IMR-90 (cell line): ENCODE results near the gene AGBL3. TPM values are rescaled to one million over a fixed set of nuclear protein-coding genes. Genes with fewer than 3 reads are reported as not detected.

Experiments used
- ATAC-seq: fragments of 200-7000 bp; cut with Tn5 transposase; 2 replicates; pipeline ENCODE4 v1.9.1; 2020; ENCODE audit warnings: low read depth, mild to moderate bottlenecking, moderate library complexity
- BruUV-seq: library from RNA; stranded (reverse); fragments of 400-500 nt; replicated peaks from 2 replicates; lab custom pipeline; 2021; lab: Mats Ljungman, UMichigan
- CTCF ChIA-PET: fragments of 300-600 bp; formaldehyde crosslinking; extraction: SDS; loops from one replicate; lab custom pipeline; 2021; ENCODE audit warnings: antibody characterized with exemption; lab: Yijun Ruan, JAX
- POLR2A ChIA-PET: fragments of 300-600 bp; sonication (Branson Sonifier 250); formaldehyde crosslinking; loops from one replicate; lab custom pipeline; 2022; ENCODE audit warnings: antibody characterized with exemption; ENCODE audit not compliant: unreplicated experiment; lab: Charles Lee
- DNase-seq: peaks from one replicate; pipeline ENCODE4 v3.0.0; 2013
- H2AFZ ChIP-seq: replicated peaks from 2 replicates; pipeline ENCODE3; 2013; ENCODE audit warnings: low read length, mild to moderate bottlenecking; ENCODE audit not compliant: poor library complexity
- H2AK5ac ChIP-seq: 2 replicates; pipeline ENCODE4 v1.6.1; 2013; ENCODE audit warnings: low read depth, low read length, inconsistent platforms
- H2AK9ac ChIP-seq: replicated peaks from 2 replicates; pipeline ENCODE3; 2013; ENCODE audit warnings: mild to moderate bottlenecking, low read depth, low read length, moderate library complexity; ENCODE audit not compliant: poor library complexity
- H2BK120ac ChIP-seq: 2 replicates; pipeline ENCODE4 v1.6.1; 2013; ENCODE audit warnings: low read depth, low read length, inconsistent platforms
- H2BK15ac ChIP-seq: 3 replicates; pipeline ENCODE4 v1.6.1; 2013; ENCODE audit warnings: low read depth, low read length, inconsistent platforms
- H2BK20ac ChIP-seq: 2 replicates; pipeline ENCODE4 v1.6.1; 2013; ENCODE audit warnings: low read depth, mild to moderate bottlenecking, inconsistent platforms, low read length, moderate library complexity
- H2BK5ac ChIP-seq: 2 replicates; pipeline ENCODE4 v1.6.1; 2013; ENCODE audit warnings: mild to moderate bottlenecking, low read depth, low read length, inconsistent platforms; ENCODE audit not compliant: poor library complexity, severe bottlenecking
- H3K14ac ChIP-seq: replicated peaks from 2 replicates; pipeline ENCODE4 v1.6.1; 2013; ENCODE audit warnings: low read depth, low read length, inconsistent platforms
- H3K18ac ChIP-seq: 2 replicates; pipeline ENCODE4 v1.6.1; 2013; ENCODE audit warnings: low read depth, low read length, control low read depth
- H3K23ac ChIP-seq: 2 replicates; pipeline ENCODE4 v1.6.1; 2013; ENCODE audit warnings: low read depth, low read length, inconsistent platforms
- H3K27ac ChIP-seq: 2 replicates; pipeline ENCODE4 v1.5.1; 2013; ENCODE audit warnings: mild to moderate bottlenecking, control low read depth, low read length; ENCODE audit not compliant: insufficient read depth
- H3K27me3 ChIP-seq: 2 replicates; pipeline ENCODE4 v1.6.1; 2013; ENCODE audit warnings: low read length; ENCODE audit not compliant: control insufficient read depth, insufficient read depth
- H3K36me3 ChIP-seq: 2 replicates; pipeline ENCODE4 v1.6.1; 2013; ENCODE audit warnings: low read length, mixed read lengths; ENCODE audit not compliant: control insufficient read depth, insufficient read depth
- H3K4ac ChIP-seq: 2 replicates; pipeline ENCODE4 v1.6.1; 2013; ENCODE audit warnings: low read depth, low read length, inconsistent platforms
- H3K4me1 ChIP-seq: 2 replicates; pipeline ENCODE4 v1.6.1; 2013; ENCODE audit warnings: low read length, mixed read lengths; ENCODE audit not compliant: control insufficient read depth, insufficient read depth
- H3K4me2 ChIP-seq: 2 replicates; pipeline ENCODE4 v1.6.1; 2013; ENCODE audit warnings: low read depth, mild to moderate bottlenecking, control low read depth, low read length, moderate library complexity
- H3K4me3 ChIP-seq: 2 replicates; pipeline ENCODE4 v1.5.1; 2013; ENCODE audit warnings: low read depth, mild to moderate bottlenecking, control low read depth, low read length, moderate library complexity; ENCODE audit not compliant: insufficient read depth
- H3K56ac ChIP-seq: 2 replicates; pipeline ENCODE4 v1.6.1; 2013; ENCODE audit warnings: low read length, inconsistent platforms; ENCODE audit not compliant: insufficient read depth; ENCODE audit errors: extremely low read depth
- H3K79me1 ChIP-seq, 2 experiments: 2 replicates each; pipeline ENCODE4 v1.6.1; 2013; ENCODE audit warnings: low read length in 2 of 2, inconsistent platforms in 1 of 2, low read depth in 1 of 2
- H3K9ac ChIP-seq: 2 replicates; pipeline ENCODE4 v1.6.1; 2013; ENCODE audit warnings: low read depth, low read length, control low read depth
- H3K9me1 ChIP-seq: 2 replicates; pipeline ENCODE4 v1.6.1; 2013; ENCODE audit warnings: low read length, inconsistent platforms; ENCODE audit not compliant: insufficient read depth
- H3K9me3 ChIP-seq: 2 replicates; pipeline ENCODE4 v1.6.1; 2013; ENCODE audit warnings: low read length; ENCODE audit not compliant: control insufficient read depth, insufficient read depth
- H4K20me1 ChIP-seq: 2 replicates; pipeline ENCODE4 v1.6.1; 2013; ENCODE audit warnings: low read length, inconsistent platforms; ENCODE audit not compliant: insufficient read depth
- H4K5ac ChIP-seq: 2 replicates; pipeline ENCODE4 v1.6.1; 2013; ENCODE audit warnings: mild to moderate bottlenecking, low read depth, low read length, control low read depth
- H4K8ac ChIP-seq, 2 experiments: 2 replicates each; pipeline ENCODE4 v1.6.1; 2013; ENCODE audit warnings: low read depth in 2 of 2, low read length in 2 of 2, control low read depth in 1 of 2, inconsistent platforms in 1 of 2
- H4K91ac ChIP-seq: 2 replicates; pipeline ENCODE4 v1.6.1; 2013; ENCODE audit warnings: low read depth, low read length, inconsistent platforms; ENCODE audit not compliant: insufficient read depth
- CHD1 ChIP-seq: IDR thresholded peaks from 2 replicates; pipeline ENCODE4 v1.6.1; 2012; ENCODE audit warnings: low read depth, low read length, improper control_type of control experiment
- MXI1 ChIP-seq: IDR thresholded peaks from 2 replicates; pipeline ENCODE4 v1.6.1; 2012; ENCODE audit warnings: low read depth, mild to moderate bottlenecking, low read length, moderate library complexity, borderline replicate concordance
- POLR2A ChIP-seq: IDR thresholded peaks from 2 replicates; pipeline ENCODE4 v1.6.1; 2012; ENCODE audit warnings: mild to moderate bottlenecking, low read depth, low read length
- RFX5 ChIP-seq: IDR thresholded peaks from 2 replicates; pipeline ENCODE4 v1.8.0; 2012; ENCODE audit warnings: low read depth, mild to moderate bottlenecking, low read length, moderate library complexity
- WGBS, 2 experiments: methylation state at CpG; one replicate each; pipeline versions ENCODE4 v1.1.5 to v1.1.7; 2013; ENCODE audit warnings: missing lambda C conversion rate in 2 of 2; ENCODE audit not compliant: insufficient read length in 1 of 2; ENCODE audit errors: extremely low coverage in 2 of 2; 5-methylcytosine and 5-hydroxymethylcytosine counted together
- dilution Hi-C: fragments of 300-500 bp; cut with HindIII; formaldehyde crosslinking; loops from one replicate; pipeline ENCODE4 v1.14.3; 2018; ENCODE audit warnings: low sequenced_read_pairs; ENCODE audit not compliant: unreplicated experiment
- in situ Hi-C: fragments of 300-500 bp; cut with MboI; formaldehyde crosslinking; loops from 3 replicates; pipeline ENCODE4 v1.14.3; 2019; ENCODE audit warnings: low sequenced_read_pairs, inconsistent platforms, mixed read lengths
- intact Hi-C: fragments of 100-400 bp; cut with micrococcal nuclease; formaldehyde crosslinking; loops from 2 replicates; pipeline ENCODE4 v1.10.0; 2022
- polyA plus RNA-seq, 3 experiments: library from polyadenylated mRNA; depleted of rRNA; stranded (reverse); fragments of >200 nt; gene quantifications; 2 replicates each; pipeline ENCODE4 v1.2.3, GENCODE V29; 2012; ENCODE audit warnings: low replicate concordance in 1 of 3
- total RNA-seq: library from RNA; depleted of rRNA; stranded (reverse); fragments of >200 nt; gene quantifications from 2 replicates; pipeline ENCODE4 v1.2.3, GENCODE V29; 2012
- TF ChIP-seq, protein P1 (sequence below): fragments of 150-350 bp; IDR thresholded peaks from 2 replicates; pipeline ENCODE4 v1.6.1; 2017; ENCODE audit warnings: mild to moderate bottlenecking, antibody characterized with exemption, low read length, low read depth
- TF ChIP-seq, protein P2 (sequence below): conservative IDR thresholded peaks from 2 replicates; pipeline ENCODE4 v1.5.1; 2012; ENCODE audit warnings: mild to moderate bottlenecking, low read depth, low read length, improper control_type of control experiment
- TF ChIP-seq, protein P3 (sequence below): fragments of 150-350 bp; IDR thresholded peaks from 2 replicates; pipeline ENCODE4 v1.6.1; 2016; ENCODE audit warnings: low read depth, mild to moderate bottlenecking, low read length, moderate library complexity, borderline replicate concordance

Gene AGBL3
- total and polyA plus RNA-seq, 2 of the 4 experiments (the other 2 are of a cell fraction), result 0.18 to 0.65 TPM

DNA sequence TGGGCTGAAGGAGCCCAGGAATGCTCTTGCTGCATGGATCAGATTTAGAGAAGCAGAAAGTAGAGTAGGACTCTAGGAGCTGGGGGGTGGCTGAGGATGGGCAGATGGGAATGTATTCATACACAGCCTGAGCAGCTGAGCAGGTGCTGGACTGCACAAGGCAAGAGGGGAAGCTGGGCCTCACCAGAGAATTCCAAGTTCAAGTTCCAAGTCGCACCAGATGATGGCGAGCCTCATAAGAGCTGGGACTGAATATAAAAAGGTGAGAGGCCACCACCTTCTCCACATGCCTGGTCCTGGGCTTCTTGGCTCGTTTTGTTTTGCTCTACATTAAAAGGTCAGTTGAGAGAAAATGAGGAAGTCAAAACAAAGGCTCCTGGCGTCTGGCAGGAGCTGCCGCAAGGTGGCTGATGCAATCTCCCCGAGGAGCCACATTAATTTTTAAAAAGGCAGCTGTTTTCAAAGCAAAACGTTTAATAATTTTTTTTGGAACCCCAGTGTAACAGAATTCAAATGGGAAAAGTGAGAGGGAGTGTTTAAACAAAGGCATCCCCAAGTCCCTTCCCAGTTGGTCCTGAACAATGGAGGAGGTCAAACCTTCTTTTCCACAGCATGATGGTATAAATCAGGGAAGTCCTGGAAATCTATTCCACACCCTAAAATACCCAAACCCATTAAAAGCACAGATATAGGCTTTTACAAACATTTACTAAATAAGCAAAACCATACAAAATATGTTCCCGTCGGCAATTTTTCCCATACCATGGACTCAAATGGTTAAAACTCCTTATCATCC lies 174.7 kb downstream of the AGBL3 start:
- POLR2A ChIA-PET, result interaction anchor here (0.7 kb wide), 1 partner anchor 846 kb away, joined by 3 read pairs; no protein-coding TSS in a partner anchor

More for the DNA sequence above, 174.7 kb downstream of the AGBL3 start:
- in situ Hi-C loops, result loop anchor here (10.0 kb wide), 2 partner anchors 176 to 476 kb away; partner anchors contain the start of gene AGBL3
- no peak overlapping the region for H2AFZ ChIP-seq
- peak overlapping the region; percentile 58; the same call in 1 of the 2 replicates for H3K14ac ChIP-seq
- H3K4me3 ChIP-seq, result no peak overlapping the region
- H3K9me1 ChIP-seq, result peaks cover 4% of the 10 kb centered on the region
- H3K27ac ChIP-seq, result peak overlapping the region; percentile 24
- H4K5ac ChIP-seq, result peak overlapping the region; percentile 78
- peak overlapping the region; percentile 61 for H2BK20ac ChIP-seq
- WGBS, 2 experiments, result 85% methylated on average over 5 of the region's 9 CpGs; no CpG with 5 or more reads in 1 of the 2 experiments
- no peak overlapping the region; the same call in 1 of the 2 replicates for H3K4me2 ChIP-seq
- H2BK15ac ChIP-seq, result peak overlapping the region; percentile 45; the same call in 1 of the 3 replicates
- no peak overlapping the region for H2BK5ac ChIP-seq
- H4K8ac ChIP-seq, result peak overlapping the region; percentile 35 to 62; a peak in 2 of 4 replicates
- H3K23ac ChIP-seq, result 0 out of 2 replicates have a peak overlapping the region, but pooled peaks have one; percentile 12
- BruUV-seq, result no TSS peak
- no peak overlapping the region for H3K9ac ChIP-seq
- ATAC-seq (peak; percentile 36), DNase-seq (peak; percentile 14)
- peak overlapping the region; percentile 44 for H2AK9ac ChIP-seq
- H3K27me3 ChIP-seq, result no peaks in the 10 kb centered on the region
- peak overlapping the region; percentile 55 for H4K91ac ChIP-seq
- 0 out of 2 replicates have a peak, but pooled peaks cover under 1% of the 10 kb centered on the region for H3K9me3 ChIP-seq
- H3K79me1 ChIP-seq, result peaks cover 0 to 36% of the 10 kb centered on the region in 2 experiments; a peak in 2 of 4 replicates
- peaks cover 16% of the 10 kb centered on the region for H3K4me1 ChIP-seq
- CTCF ChIA-PET, result interaction anchor here (0.7 to 1.1 kb wide), 5 partner anchors 10 to 175 kb away, joined by 3 read pairs; partner anchors contain the start of genes AGBL3, CYREN and TMEM140
- H2BK120ac ChIP-seq, result peak overlapping the region; percentile 58
- peak overlapping the region; percentile 59; the same call in 1 of the 2 replicates for H2AK5ac ChIP-seq
- TF ChIP-seq CHD1 (no peak), MXI1 (no peak), RFX5 (no peak), POLR2A (no peak)
- TF ChIP-seq, protein P1, sequence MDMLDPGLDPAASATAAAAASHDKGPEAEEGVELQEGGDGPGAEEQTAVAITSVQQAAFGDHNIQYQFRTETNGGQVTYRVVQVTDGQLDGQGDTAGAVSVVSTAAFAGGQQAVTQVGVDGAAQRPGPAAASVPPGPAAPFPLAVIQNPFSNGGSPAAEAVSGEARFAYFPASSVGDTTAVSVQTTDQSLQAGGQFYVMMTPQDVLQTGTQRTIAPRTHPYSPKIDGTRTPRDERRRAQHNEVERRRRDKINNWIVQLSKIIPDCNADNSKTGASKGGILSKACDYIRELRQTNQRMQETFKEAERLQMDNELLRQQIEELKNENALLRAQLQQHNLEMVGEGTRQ, result no peak
- TF ChIP-seq, protein P2, sequence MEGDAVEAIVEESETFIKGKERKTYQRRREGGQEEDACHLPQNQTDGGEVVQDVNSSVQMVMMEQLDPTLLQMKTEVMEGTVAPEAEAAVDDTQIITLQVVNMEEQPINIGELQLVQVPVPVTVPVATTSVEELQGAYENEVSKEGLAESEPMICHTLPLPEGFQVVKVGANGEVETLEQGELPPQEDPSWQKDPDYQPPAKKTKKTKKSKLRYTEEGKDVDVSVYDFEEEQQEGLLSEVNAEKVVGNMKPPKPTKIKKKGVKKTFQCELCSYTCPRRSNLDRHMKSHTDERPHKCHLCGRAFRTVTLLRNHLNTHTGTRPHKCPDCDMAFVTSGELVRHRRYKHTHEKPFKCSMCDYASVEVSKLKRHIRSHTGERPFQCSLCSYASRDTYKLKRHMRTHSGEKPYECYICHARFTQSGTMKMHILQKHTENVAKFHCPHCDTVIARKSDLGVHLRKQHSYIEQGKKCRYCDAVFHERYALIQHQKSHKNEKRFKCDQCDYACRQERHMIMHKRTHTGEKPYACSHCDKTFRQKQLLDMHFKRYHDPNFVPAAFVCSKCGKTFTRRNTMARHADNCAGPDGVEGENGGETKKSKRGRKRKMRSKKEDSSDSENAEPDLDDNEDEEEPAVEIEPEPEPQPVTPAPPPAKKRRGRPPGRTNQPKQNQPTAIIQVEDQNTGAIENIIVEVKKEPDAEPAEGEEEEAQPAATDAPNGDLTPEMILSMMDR, result no peak
- TF ChIP-seq, protein P3, sequence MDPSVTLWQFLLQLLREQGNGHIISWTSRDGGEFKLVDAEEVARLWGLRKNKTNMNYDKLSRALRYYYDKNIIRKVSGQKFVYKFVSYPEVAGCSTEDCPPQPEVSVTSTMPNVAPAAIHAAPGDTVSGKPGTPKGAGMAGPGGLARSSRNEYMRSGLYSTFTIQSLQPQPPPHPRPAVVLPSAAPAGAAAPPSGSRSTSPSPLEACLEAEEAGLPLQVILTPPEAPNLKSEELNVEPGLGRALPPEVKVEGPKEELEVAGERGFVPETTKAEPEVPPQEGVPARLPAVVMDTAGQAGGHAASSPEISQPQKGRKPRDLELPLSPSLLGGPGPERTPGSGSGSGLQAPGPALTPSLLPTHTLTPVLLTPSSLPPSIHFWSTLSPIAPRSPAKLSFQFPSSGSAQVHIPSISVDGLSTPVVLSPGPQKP, result no peak
- H3K4ac ChIP-seq, result peak overlapping the region; percentile 51
- intact Hi-C loops, result no loop called here
- no peak overlapping the region for H3K56ac ChIP-seq
- peaks cover 18% of the 10 kb centered on the region for H3K36me3 ChIP-seq
- H4K20me1 ChIP-seq, result no peaks in the 10 kb centered on the region
- peak overlapping the region; percentile 61 for H3K18ac ChIP-seq
- dilution Hi-C loops, result no loop called here
